Esophagus (tissue), 2 donors: Measurements from ENCODE around the gene ADGRD1. TPM values are rescaled to one million over a fixed set of nuclear protein-coding genes. Genes with fewer than 3 reads are reported as not detected.

Source experiments
- H3K27ac ChIP-seq, 2 donors: one replicate each; pipeline ENCODE4 v1.5.1; 2013; ENCODE audit warnings: low read depth in 2 of 2, mild to moderate bottlenecking in 2 of 2, inconsistent platforms in 1 of 2, low read length in 1 of 2, moderate library complexity in 1 of 2
- H3K27me3 ChIP-seq, 2 donors: one replicate each; pipeline ENCODE4 v1.6.1; 2013; ENCODE audit warnings: low read length in 2 of 2, control low read depth in 1 of 2, mild to moderate bottlenecking in 1 of 2; ENCODE audit not compliant: insufficient read depth in 2 of 2, control insufficient read depth in 1 of 2
- H3K36me3 ChIP-seq, 2 donors: one replicate each; pipeline ENCODE4 v1.6.1; 2013; ENCODE audit warnings: low read length in 1 of 2; ENCODE audit not compliant: control insufficient read depth in 2 of 2, insufficient read depth in 2 of 2
- H3K4me1 ChIP-seq, 2 donors: one replicate each; pipeline ENCODE4 v1.6.1; 2013; ENCODE audit warnings: low read length in 1 of 2; ENCODE audit not compliant: control insufficient read depth in 2 of 2, insufficient read depth in 2 of 2
- H3K4me3 ChIP-seq, 2 donors: one replicate each; pipeline ENCODE4 v1.5.1; 2013; ENCODE audit warnings: low read length in 2 of 2, mild to moderate bottlenecking in 2 of 2, low read depth in 1 of 2, moderate library complexity in 1 of 2
- H3K9me3 ChIP-seq, 2 donors: one replicate each; pipeline ENCODE4 v1.6.1; 2013; ENCODE audit warnings: mild to moderate bottlenecking in 2 of 2, low read depth in 1 of 2, low read length in 1 of 2, moderate library complexity in 1 of 2; ENCODE audit not compliant: control insufficient read depth in 2 of 2, insufficient read depth in 1 of 2
- WGBS, 2 donors: extraction: QIAGEN DNeasy Blood & Tissue Kit; methylation state at CpG; one replicate each; pipeline ENCODE4 v1.1.7; 2013; 5-methylcytosine and 5-hydroxymethylcytosine counted together
- polyA plus RNA-seq, 2 donors: library from polyadenylated mRNA; stranded (reverse); fragments of 200-250 nt; gene quantifications; one replicate each; pipeline ENCODE4 v1.2.3, GENCODE V29; 2013
- donor health status: healthy with polysubstance abuse.
- donor health status: Bipolar disorder and iron deficiency.

Gene ADGRD1
- polyA plus RNA-seq, 2 donors = 2.1 to 2.9 TPM

GRCh38 chr12:131151558-131152345 is 198.0 kb downstream of the ADGRD1 start:
- Histone ChIP-seq H3K36me3 (no peaks in the 10 kb centered on the region), H3K4me1 (no peaks in the 10 kb centered on the region), H3K4me3 (no peak overlapping the region), H3K27ac (no peak overlapping the region), H3K9me3 (no peaks in the 10 kb centered on the region), H3K27me3 (no peaks in the 10 kb centered on the region)
- 65 to 78% methylated on average over 8 of the region's 8 CpGs for WGBS, 2 donors

GRCh38 chr12:131152587-131152986 is 198.9 kb downstream of the ADGRD1 start:
- no peaks in the 10 kb centered on the region for H3K4me1 ChIP-seq
- no peaks in the 10 kb centered on the region for H3K9me3 ChIP-seq
- no peaks in the 10 kb centered on the region for H3K36me3 ChIP-seq
- no peak overlapping the region for H3K4me3 ChIP-seq
- 84 to 92% methylated on average over 5 of the region's 5 CpGs for WGBS, 2 donors
- no peaks in the 10 kb centered on the region for H3K27me3 ChIP-seq
- no peak overlapping the region for H3K27ac ChIP-seq

GRCh38 chr12:131153016-131153415 is 199.3 kb downstream of the ADGRD1 start:
- 85 to 88% methylated on average over 5 of the region's 5 CpGs for WGBS, 2 donors
- no peaks in the 10 kb centered on the region for H3K9me3 ChIP-seq

GRCh38 chr12:131153956-131154355 is 200.2 kb downstream of the ADGRD1 start:
- 82 to 88% methylated on average over 5 of the region's 5 CpGs for WGBS, 2 donors
- Histone ChIP-seq H3K4me3 (no peak overlapping the region), H3K4me1 (no peaks in the 10 kb centered on the region), H3K9me3 (no peaks in the 10 kb centered on the region), H3K36me3 (no peaks in the 10 kb centered on the region), H3K27ac (no peak overlapping the region), H3K27me3 (no peaks in the 10 kb centered on the region)

More at GRCh38 chr12:131153016-131153415, 199.3 kb downstream of the ADGRD1 start:
- no peaks in the 10 kb centered on the region for H3K27me3 ChIP-seq
- no peaks in the 10 kb centered on the region for H3K36me3 ChIP-seq
- H3K4me3 ChIP-seq = no peak overlapping the region
- H3K4me1 ChIP-seq = no peaks in the 10 kb centered on the region
- no peak overlapping the region for H3K27ac ChIP-seq

- WGBS, 2 donors = 66 to 81% methylated on average over 6 of the region's 6 CpGs
- Histone ChIP-seq H3K9me3 (no peaks in the 10 kb centered on the region), H3K27ac (no peak overlapping the region), H3K4me3 (no peak overlapping the region), H3K36me3 (no peaks in the 10 kb centered on the region), H3K4me1 (no peaks in the 10 kb centered on the region), H3K27me3 (no peaks in the 10 kb centered on the region)
Observed at GRCh38 chr12:131155131-131155530, 201.4 kb downstream of the ADGRD1 start.

GRCh38 chr12:131157743-131158142 is 204.0 kb downstream of the ADGRD1 start:
- no peaks in the 10 kb centered on the region for H3K9me3 ChIP-seq
- no peaks in the 10 kb centered on the region for H3K4me1 ChIP-seq
- H3K27me3 ChIP-seq = no peaks in the 10 kb centered on the region
- no peaks in the 10 kb centered on the region for H3K36me3 ChIP-seq
- H3K4me3 ChIP-seq = no peak overlapping the region
- 80 to 90% methylated on average over 4 of the region's 4 CpGs for WGBS, 2 donors
- H3K27ac ChIP-seq = no peak overlapping the region

- Histone ChIP-seq H3K4me3 (no peak overlapping the region), H3K27ac (no peak overlapping the region)
- 67 to 70% methylated on average over 3 of the region's 3 CpGs for WGBS, 2 donors
Observed at GRCh38 chr12:131159660-131160059, 206.0 kb downstream of the ADGRD1 start.

GRCh38 chr12:131162113-131162512 is 208.4 kb downstream of the ADGRD1 start:
- WGBS, 2 donors = 84 to 90% methylated on average over 3 of the region's 3 CpGs
- Histone ChIP-seq H3K27ac (no peak overlapping the region), H3K9me3 (no peaks in the 10 kb centered on the region), H3K36me3 (no peaks in the 10 kb centered on the region), H3K27me3 (no peaks in the 10 kb centered on the region), H3K4me3 (no peak overlapping the region), H3K4me1 (no peaks in the 10 kb centered on the region)

More at GRCh38 chr12:131159660-131160059, 206.0 kb downstream of the ADGRD1 start:
- Histone ChIP-seq H3K36me3 (no peaks in the 10 kb centered on the region), H3K9me3 (no peaks in the 10 kb centered on the region), H3K27me3 (no peaks in the 10 kb centered on the region), H3K4me1 (no peaks in the 10 kb centered on the region)

- Histone ChIP-seq H3K36me3 (no peaks in the 10 kb centered on the region), H3K4me1 (no peaks in the 10 kb centered on the region), H3K4me3 (no peak overlapping the region), H3K27me3 (no peaks in the 10 kb centered on the region), H3K9me3 (no peaks in the 10 kb centered on the region), H3K27ac (no peak overlapping the region)
- WGBS, 2 donors = 76 to 82% methylated on average over 43 to 46 of the region's 46 CpGs
Observed at GRCh38 chr12:131163189-131163738, 209.6 kb downstream of the ADGRD1 start.
